IMR-90 (cell line): Measurements from ENCODE around the gene SLC17A9. TPM values are rescaled to one million over a fixed set of nuclear protein-coding genes. Genes with fewer than 3 reads are reported as not detected.

Experiments used
- ATAC-seq: fragments of 200-7000 bp; cut with Tn5 transposase; 2 replicates; pipeline ENCODE4 v1.9.1; 2020; ENCODE audit warnings: low read depth, mild to moderate bottlenecking, moderate library complexity
- BruUV-seq: library from RNA; stranded (reverse); fragments of 400-500 nt; replicated peaks from 2 replicates; lab custom pipeline; 2021; lab: Mats Ljungman, UMichigan
- CTCF ChIA-PET: fragments of 300-600 bp; formaldehyde crosslinking; extraction: SDS; loops from one replicate; lab custom pipeline; 2021; ENCODE audit warnings: antibody characterized with exemption; lab: Yijun Ruan, JAX
- POLR2A ChIA-PET: fragments of 300-600 bp; sonication (Branson Sonifier 250); formaldehyde crosslinking; loops from one replicate; lab custom pipeline; 2022; ENCODE audit warnings: antibody characterized with exemption; ENCODE audit not compliant: unreplicated experiment; lab: Charles Lee
- DNase-seq: peaks from one replicate; pipeline ENCODE4 v3.0.0; 2013
- H2AFZ ChIP-seq: replicated peaks from 2 replicates; pipeline ENCODE3; 2013; ENCODE audit warnings: low read length, mild to moderate bottlenecking; ENCODE audit not compliant: poor library complexity
- H2AK5ac ChIP-seq: 2 replicates; pipeline ENCODE4 v1.6.1; 2013; ENCODE audit warnings: low read depth, low read length, inconsistent platforms
- H2AK9ac ChIP-seq: replicated peaks from 2 replicates; pipeline ENCODE3; 2013; ENCODE audit warnings: mild to moderate bottlenecking, low read depth, low read length, moderate library complexity; ENCODE audit not compliant: poor library complexity
- H2BK120ac ChIP-seq: 2 replicates; pipeline ENCODE4 v1.6.1; 2013; ENCODE audit warnings: low read depth, low read length, inconsistent platforms
- H2BK15ac ChIP-seq: 3 replicates; pipeline ENCODE4 v1.6.1; 2013; ENCODE audit warnings: low read depth, low read length, inconsistent platforms
- H2BK20ac ChIP-seq: 2 replicates; pipeline ENCODE4 v1.6.1; 2013; ENCODE audit warnings: low read depth, mild to moderate bottlenecking, inconsistent platforms, low read length, moderate library complexity
- H2BK5ac ChIP-seq: 2 replicates; pipeline ENCODE4 v1.6.1; 2013; ENCODE audit warnings: mild to moderate bottlenecking, low read depth, low read length, inconsistent platforms; ENCODE audit not compliant: poor library complexity, severe bottlenecking
- H3K14ac ChIP-seq: replicated peaks from 2 replicates; pipeline ENCODE4 v1.6.1; 2013; ENCODE audit warnings: low read depth, low read length, inconsistent platforms
- H3K18ac ChIP-seq: 2 replicates; pipeline ENCODE4 v1.6.1; 2013; ENCODE audit warnings: low read depth, low read length, control low read depth
- H3K23ac ChIP-seq: 2 replicates; pipeline ENCODE4 v1.6.1; 2013; ENCODE audit warnings: low read depth, low read length, inconsistent platforms
- H3K27ac ChIP-seq: 2 replicates; pipeline ENCODE4 v1.5.1; 2013; ENCODE audit warnings: mild to moderate bottlenecking, control low read depth, low read length; ENCODE audit not compliant: insufficient read depth
- H3K27me3 ChIP-seq: 2 replicates; pipeline ENCODE4 v1.6.1; 2013; ENCODE audit warnings: low read length; ENCODE audit not compliant: control insufficient read depth, insufficient read depth
- H3K36me3 ChIP-seq: 2 replicates; pipeline ENCODE4 v1.6.1; 2013; ENCODE audit warnings: low read length, mixed read lengths; ENCODE audit not compliant: control insufficient read depth, insufficient read depth
- H3K4ac ChIP-seq: 2 replicates; pipeline ENCODE4 v1.6.1; 2013; ENCODE audit warnings: low read depth, low read length, inconsistent platforms
- H3K4me1 ChIP-seq: 2 replicates; pipeline ENCODE4 v1.6.1; 2013; ENCODE audit warnings: low read length, mixed read lengths; ENCODE audit not compliant: control insufficient read depth, insufficient read depth
- H3K4me2 ChIP-seq: 2 replicates; pipeline ENCODE4 v1.6.1; 2013; ENCODE audit warnings: low read depth, mild to moderate bottlenecking, control low read depth, low read length, moderate library complexity
- H3K4me3 ChIP-seq: 2 replicates; pipeline ENCODE4 v1.5.1; 2013; ENCODE audit warnings: low read depth, mild to moderate bottlenecking, control low read depth, low read length, moderate library complexity; ENCODE audit not compliant: insufficient read depth
- H3K56ac ChIP-seq: 2 replicates; pipeline ENCODE4 v1.6.1; 2013; ENCODE audit warnings: low read length, inconsistent platforms; ENCODE audit not compliant: insufficient read depth; ENCODE audit errors: extremely low read depth
- H3K79me1 ChIP-seq, 2 experiments: 2 replicates each; pipeline ENCODE4 v1.6.1; 2013; ENCODE audit warnings: low read length in 2 of 2, inconsistent platforms in 1 of 2, low read depth in 1 of 2
- H3K9ac ChIP-seq: 2 replicates; pipeline ENCODE4 v1.6.1; 2013; ENCODE audit warnings: low read depth, low read length, control low read depth
- H3K9me1 ChIP-seq: 2 replicates; pipeline ENCODE4 v1.6.1; 2013; ENCODE audit warnings: low read length, inconsistent platforms; ENCODE audit not compliant: insufficient read depth
- H3K9me3 ChIP-seq: 2 replicates; pipeline ENCODE4 v1.6.1; 2013; ENCODE audit warnings: low read length; ENCODE audit not compliant: control insufficient read depth, insufficient read depth
- H4K20me1 ChIP-seq: 2 replicates; pipeline ENCODE4 v1.6.1; 2013; ENCODE audit warnings: low read length, inconsistent platforms; ENCODE audit not compliant: insufficient read depth
- H4K5ac ChIP-seq: 2 replicates; pipeline ENCODE4 v1.6.1; 2013; ENCODE audit warnings: mild to moderate bottlenecking, low read depth, low read length, control low read depth
- H4K8ac ChIP-seq, 2 experiments: 2 replicates each; pipeline ENCODE4 v1.6.1; 2013; ENCODE audit warnings: low read depth in 2 of 2, low read length in 2 of 2, control low read depth in 1 of 2, inconsistent platforms in 1 of 2
- H4K91ac ChIP-seq: 2 replicates; pipeline ENCODE4 v1.6.1; 2013; ENCODE audit warnings: low read depth, low read length, inconsistent platforms; ENCODE audit not compliant: insufficient read depth
- BHLHE40 ChIP-seq: fragments of 150-350 bp; IDR thresholded peaks from 2 replicates; pipeline ENCODE4 v1.6.1; 2016; ENCODE audit warnings: mild to moderate bottlenecking, low read depth, low read length
- CEBPB ChIP-seq: IDR thresholded peaks from 2 replicates; pipeline ENCODE4 v1.6.1; 2012; ENCODE audit warnings: low read depth, low read length, improper control_type of control experiment
- CHD1 ChIP-seq: IDR thresholded peaks from 2 replicates; pipeline ENCODE4 v1.6.1; 2012; ENCODE audit warnings: low read depth, low read length, improper control_type of control experiment
- CTCF ChIP-seq: conservative IDR thresholded peaks from 2 replicates; pipeline ENCODE4 v1.5.1; 2012; ENCODE audit warnings: mild to moderate bottlenecking, low read depth, low read length, improper control_type of control experiment
- FOS ChIP-seq: fragments of 150-350 bp; IDR thresholded peaks from 2 replicates; pipeline ENCODE4 v1.6.1; 2016; ENCODE audit warnings: low read depth, low read length
- MAFK ChIP-seq: IDR thresholded peaks from 2 replicates; pipeline ENCODE4 v1.6.1; 2012; ENCODE audit warnings: low read depth, low read length, improper control_type of control experiment
- POLR2A ChIP-seq: IDR thresholded peaks from 2 replicates; pipeline ENCODE4 v1.6.1; 2012; ENCODE audit warnings: mild to moderate bottlenecking, low read depth, low read length
- RAD21 ChIP-seq: IDR thresholded peaks from 2 replicates; pipeline ENCODE4 v1.6.1; 2012; ENCODE audit warnings: low read length, improper control_type of control experiment
- RCOR1 ChIP-seq: IDR thresholded peaks from 2 replicates; pipeline ENCODE4 v1.6.1; 2012; ENCODE audit warnings: mild to moderate bottlenecking, low read length, improper control_type of control experiment; ENCODE audit not compliant: insufficient replicate concordance
- RFX5 ChIP-seq: IDR thresholded peaks from 2 replicates; pipeline ENCODE4 v1.8.0; 2012; ENCODE audit warnings: low read depth, mild to moderate bottlenecking, low read length, moderate library complexity
- SMC3 ChIP-seq: fragments of 150-350 bp; IDR thresholded peaks from 2 replicates; pipeline ENCODE4 v1.6.1; 2016; ENCODE audit warnings: low read depth, mild to moderate bottlenecking, antibody characterized with exemption, low read length, moderate library complexity
- WGBS, 2 experiments: methylation state at CpG; one replicate each; pipeline versions ENCODE4 v1.1.5 to v1.1.7; 2013; ENCODE audit warnings: missing lambda C conversion rate in 2 of 2; ENCODE audit not compliant: insufficient read length in 1 of 2; ENCODE audit errors: extremely low coverage in 2 of 2; 5-methylcytosine and 5-hydroxymethylcytosine counted together
- dilution Hi-C: fragments of 300-500 bp; cut with HindIII; formaldehyde crosslinking; loops from one replicate; pipeline ENCODE4 v1.14.3; 2018; ENCODE audit warnings: low sequenced_read_pairs; ENCODE audit not compliant: unreplicated experiment
- in situ Hi-C: fragments of 300-500 bp; cut with MboI; formaldehyde crosslinking; loops from 3 replicates; pipeline ENCODE4 v1.14.3; 2019; ENCODE audit warnings: low sequenced_read_pairs, inconsistent platforms, mixed read lengths
- intact Hi-C: fragments of 100-400 bp; cut with micrococcal nuclease; formaldehyde crosslinking; loops from 2 replicates; pipeline ENCODE4 v1.10.0; 2022
- polyA plus RNA-seq, 3 experiments: library from polyadenylated mRNA; depleted of rRNA; stranded (reverse); fragments of >200 nt; gene quantifications; 2 replicates each; pipeline ENCODE4 v1.2.3, GENCODE V29; 2012; ENCODE audit warnings: low replicate concordance in 1 of 3
- total RNA-seq: library from RNA; depleted of rRNA; stranded (reverse); fragments of >200 nt; gene quantifications from 2 replicates; pipeline ENCODE4 v1.2.3, GENCODE V29; 2012
- TF ChIP-seq, protein P1 (sequence below): fragments of 150-350 bp; IDR thresholded peaks from 2 replicates; pipeline ENCODE4 v1.6.1; 2017; ENCODE audit warnings: mild to moderate bottlenecking, antibody characterized with exemption, low read length, low read depth
- TF ChIP-seq, protein P2 (sequence below): fragments of 150-350 bp; IDR thresholded peaks from 2 replicates; pipeline ENCODE4 v1.6.1; 2016; ENCODE audit warnings: low read depth, mild to moderate bottlenecking, low read length, moderate library complexity, borderline replicate concordance

The SLC17A9 gene
- total and polyA plus RNA-seq, 2 of the 4 experiments (the other 2 are of a cell fraction), result 2.2 to 14.4 TPM

GRCh38 chr20:62980380-62980960, 28.0 kb downstream of the SLC17A9 start:
- Histone ChIP-seq H3K4ac (no peak overlapping the region), H3K4me2 (no peak overlapping the region), H3K56ac (no peak overlapping the region), H3K36me3 (no peaks in the 10 kb centered on the region), H4K91ac (no peak overlapping the region), H2BK5ac (no peak overlapping the region), H2AFZ (peak overlapping the region; percentile 51), H2AK5ac (no peak overlapping the region), H3K23ac (no peak overlapping the region), H3K4me1 (no peaks in the 10 kb centered on the region), H3K9me3 (no peaks in the 10 kb centered on the region), H3K9ac (no peak overlapping the region), H3K9me1 (no peaks in the 10 kb centered on the region), H2AK9ac (no peak overlapping the region), H3K27me3 (peaks cover 79% of the 10 kb centered on the region), H2BK20ac (no peak overlapping the region), H2BK15ac (no peak overlapping the region), H3K4me3 (no peak overlapping the region), H3K18ac (no peak overlapping the region), H4K8ac (no peak overlapping the region), H4K20me1 (no peaks in the 10 kb centered on the region), H3K79me1 (no peaks in the 10 kb centered on the region), H3K27ac (no peak overlapping the region), H2BK120ac (no peak overlapping the region), H4K5ac (no peak overlapping the region), H3K14ac (no peak overlapping the region)
- ATAC-seq (no peak), DNase-seq (no peak)
- ChIA-PET POLR2A (no interaction called here), CTCF (interaction anchor here (1.1 kb wide), 1 partner anchor 8 kb away, joined by 3 read pairs; no protein-coding TSS in a partner anchor)
- in situ Hi-C loops, result no loop called here
- dilution Hi-C loops, result no loop called here
- no TSS peak for BruUV-seq
- 78% methylated on average over 3 of the region's 19 CpGs; no CpG with 5 or more reads in 1 of the 2 experiments for WGBS, 2 experiments
- intact Hi-C loops, result no loop called here
- TF ChIP-seq FOS (no peak), POLR2A (no peak), CHD1 (no peak), MAFK (no peak), RCOR1 (no peak), RAD21 (no peak), CEBPB (no peak), BHLHE40 (no peak), CTCF (no peak), SMC3 (no peak), RFX5 (no peak)
- TF ChIP-seq, protein P1, sequence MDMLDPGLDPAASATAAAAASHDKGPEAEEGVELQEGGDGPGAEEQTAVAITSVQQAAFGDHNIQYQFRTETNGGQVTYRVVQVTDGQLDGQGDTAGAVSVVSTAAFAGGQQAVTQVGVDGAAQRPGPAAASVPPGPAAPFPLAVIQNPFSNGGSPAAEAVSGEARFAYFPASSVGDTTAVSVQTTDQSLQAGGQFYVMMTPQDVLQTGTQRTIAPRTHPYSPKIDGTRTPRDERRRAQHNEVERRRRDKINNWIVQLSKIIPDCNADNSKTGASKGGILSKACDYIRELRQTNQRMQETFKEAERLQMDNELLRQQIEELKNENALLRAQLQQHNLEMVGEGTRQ, result no peak
- TF ChIP-seq, protein P2, sequence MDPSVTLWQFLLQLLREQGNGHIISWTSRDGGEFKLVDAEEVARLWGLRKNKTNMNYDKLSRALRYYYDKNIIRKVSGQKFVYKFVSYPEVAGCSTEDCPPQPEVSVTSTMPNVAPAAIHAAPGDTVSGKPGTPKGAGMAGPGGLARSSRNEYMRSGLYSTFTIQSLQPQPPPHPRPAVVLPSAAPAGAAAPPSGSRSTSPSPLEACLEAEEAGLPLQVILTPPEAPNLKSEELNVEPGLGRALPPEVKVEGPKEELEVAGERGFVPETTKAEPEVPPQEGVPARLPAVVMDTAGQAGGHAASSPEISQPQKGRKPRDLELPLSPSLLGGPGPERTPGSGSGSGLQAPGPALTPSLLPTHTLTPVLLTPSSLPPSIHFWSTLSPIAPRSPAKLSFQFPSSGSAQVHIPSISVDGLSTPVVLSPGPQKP, result no peak
